HG03442 (cell line): Measurements from ENCODE around the gene LDB3.
A peak's percentile ranks its signal among the peaks of the same experiment; 100 is the strongest.

Experiments used
- ATAC-seq: cut with Tn5 transposase; IDR thresholded peaks from one replicate; pipeline ENCODE4 v1.9.1; 2021; ENCODE audit warnings: mild to moderate bottlenecking, moderate library complexity; ENCODE audit not compliant: unreplicated experiment

The LDB3 gene

GRCh38 chr10:86663576-86664339 lies 4.6 kb upstream of the LDB3 start:
- ATAC-seq: no peak

GRCh38 chr10:86664341-86665217 lies 3.7 kb upstream of the LDB3 start:
- no peak for ATAC-seq

GRCh38 chr10:86665218-86665607 lies 3.1 kb upstream of the LDB3 start:
- no peak for ATAC-seq

GRCh38 chr10:86665868-86666267 lies 2.4 kb upstream of the LDB3 start:
- no peak for ATAC-seq

GRCh38 chr10:86666538-86666937 lies 1.8 kb upstream of the LDB3 start:
- no peak for ATAC-seq

GRCh38 chr10:86667421-86668181 lies 710 bp upstream of the LDB3 start:
- no peak for ATAC-seq

GRCh38 chr10:86670290-86670811 lies 2.0 kb downstream of the LDB3 start:
- ATAC-seq: no peak

GRCh38 chr10:86670876-86671275 lies 2.6 kb downstream of the LDB3 start:
- no peak for ATAC-seq

GRCh38 chr10:86671419-86671818 lies 3.1 kb downstream of the LDB3 start:
- ATAC-seq: no peak

- no peak for ATAC-seq
Observed at GRCh38 chr10:86671985-86672710, 3.8 kb downstream of the LDB3 start.

- no peak for ATAC-seq
Observed at GRCh38 chr10:86673216-86673826, 5.0 kb downstream of the LDB3 start.

GRCh38 chr10:86673827-86674581 lies 5.7 kb downstream of the LDB3 start:
- no peak for ATAC-seq

GRCh38 chr10:86674912-86675311 lies 6.6 kb downstream of the LDB3 start:
- ATAC-seq: no peak

- no peak for ATAC-seq
Observed at GRCh38 chr10:86677374-86677773, 9.1 kb downstream of the LDB3 start.

- peak; percentile 54 for ATAC-seq
Observed at GRCh38 chr10:86678999-86679792, 10.9 kb downstream of the LDB3 start.

- ATAC-seq: no peak
Observed at GRCh38 chr10:86681047-86681446, 12.7 kb downstream of the LDB3 start.

- no peak for ATAC-seq
Observed at GRCh38 chr10:86681722-86682386, 13.5 kb downstream of the LDB3 start.

GRCh38 chr10:86682675-86683074 lies 14.4 kb downstream of the LDB3 start:
- ATAC-seq: no peak
